Measurements from ENCODE around the gene CBL. TPM values are rescaled to one million over a fixed set of nuclear protein-coding genes. Genes with fewer than 3 reads are reported as not detected.
A peak's percentile ranks its signal among the peaks of the same experiment; 100 is the strongest.

The CBL gene
- polyA plus RNA-seq, 1 of the 3 experiments (the other 2 are of a cell fraction): 9.5 TPM

DNA sequence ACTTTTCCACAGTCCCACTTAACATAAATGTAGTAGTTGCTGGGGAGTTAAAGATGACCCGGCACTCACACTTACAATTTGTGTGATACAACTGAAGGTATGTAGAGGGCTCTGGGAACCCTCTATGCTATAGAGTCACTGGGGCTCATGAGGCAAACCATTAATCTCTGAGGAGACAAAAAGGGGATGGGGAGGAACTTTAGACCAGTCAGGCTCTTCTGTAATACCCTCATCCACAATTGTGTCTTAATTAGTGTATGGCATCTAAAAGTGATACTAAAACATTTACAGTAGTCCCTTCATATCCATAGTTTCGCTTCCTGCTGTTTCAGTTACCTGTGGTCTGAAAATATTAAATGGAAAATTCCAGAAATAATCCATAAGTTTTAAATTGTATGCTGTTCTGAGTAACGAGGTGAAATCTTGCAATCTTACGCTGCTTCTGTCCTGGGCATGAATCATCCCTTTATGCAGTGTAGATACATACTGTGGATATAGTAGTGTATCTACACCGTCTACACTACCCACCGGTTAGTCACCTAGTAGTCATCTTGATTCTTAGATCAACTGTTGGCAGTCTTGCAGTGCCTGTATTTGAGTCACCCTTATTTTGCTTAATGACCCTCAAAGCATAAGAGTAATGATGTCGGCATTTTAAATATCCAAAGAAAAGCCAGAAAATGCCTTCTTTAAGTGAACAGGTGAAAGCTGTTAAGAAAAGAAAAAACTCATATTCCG, 12.2 kb downstream of the CBL start (continued):
- TF ChIP-seq, protein P1, sequence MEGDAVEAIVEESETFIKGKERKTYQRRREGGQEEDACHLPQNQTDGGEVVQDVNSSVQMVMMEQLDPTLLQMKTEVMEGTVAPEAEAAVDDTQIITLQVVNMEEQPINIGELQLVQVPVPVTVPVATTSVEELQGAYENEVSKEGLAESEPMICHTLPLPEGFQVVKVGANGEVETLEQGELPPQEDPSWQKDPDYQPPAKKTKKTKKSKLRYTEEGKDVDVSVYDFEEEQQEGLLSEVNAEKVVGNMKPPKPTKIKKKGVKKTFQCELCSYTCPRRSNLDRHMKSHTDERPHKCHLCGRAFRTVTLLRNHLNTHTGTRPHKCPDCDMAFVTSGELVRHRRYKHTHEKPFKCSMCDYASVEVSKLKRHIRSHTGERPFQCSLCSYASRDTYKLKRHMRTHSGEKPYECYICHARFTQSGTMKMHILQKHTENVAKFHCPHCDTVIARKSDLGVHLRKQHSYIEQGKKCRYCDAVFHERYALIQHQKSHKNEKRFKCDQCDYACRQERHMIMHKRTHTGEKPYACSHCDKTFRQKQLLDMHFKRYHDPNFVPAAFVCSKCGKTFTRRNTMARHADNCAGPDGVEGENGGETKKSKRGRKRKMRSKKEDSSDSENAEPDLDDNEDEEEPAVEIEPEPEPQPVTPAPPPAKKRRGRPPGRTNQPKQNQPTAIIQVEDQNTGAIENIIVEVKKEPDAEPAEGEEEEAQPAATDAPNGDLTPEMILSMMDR (IDR thresholded peaks at IDR 0.05): no peak
- no peak for TF ChIP-seq EZH2phosphoT487 (IDR thresholded peaks at IDR 0.05; ENCODE audit: borderline replicate concordance, low read depth)
- TF ChIP-seq RXRA (IDR thresholded peaks at IDR 0.05; ENCODE audit: borderline replicate concordance, low read depth): peak; percentile 61; the same call in 1 of the 2 replicates
- peak; percentile 24; the same call in 1 of the 2 replicates for TF ChIP-seq MEF2A (IDR thresholded peaks at IDR 0.05; ENCODE audit: borderline replicate concordance, low read depth)
- TF ChIP-seq GABPA (IDR thresholded peaks at IDR 0.05; ENCODE audit: low read depth): 0 out of 2 replicates have a peak, but pooled peaks have one; percentile 8
- TF ChIP-seq, protein P2, sequence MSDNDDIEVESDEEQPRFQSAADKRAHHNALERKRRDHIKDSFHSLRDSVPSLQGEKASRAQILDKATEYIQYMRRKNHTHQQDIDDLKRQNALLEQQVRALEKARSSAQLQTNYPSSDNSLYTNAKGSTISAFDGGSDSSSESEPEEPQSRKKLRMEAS (IDR thresholded peaks at IDR 0.05; ENCODE audit: low read depth): peak; percentile 66; the same call in 1 of the 2 replicates
- TF ChIP-seq, protein P3, sequence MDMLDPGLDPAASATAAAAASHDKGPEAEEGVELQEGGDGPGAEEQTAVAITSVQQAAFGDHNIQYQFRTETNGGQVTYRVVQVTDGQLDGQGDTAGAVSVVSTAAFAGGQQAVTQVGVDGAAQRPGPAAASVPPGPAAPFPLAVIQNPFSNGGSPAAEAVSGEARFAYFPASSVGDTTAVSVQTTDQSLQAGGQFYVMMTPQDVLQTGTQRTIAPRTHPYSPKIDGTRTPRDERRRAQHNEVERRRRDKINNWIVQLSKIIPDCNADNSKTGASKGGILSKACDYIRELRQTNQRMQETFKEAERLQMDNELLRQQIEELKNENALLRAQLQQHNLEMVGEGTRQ (IDR thresholded peaks at IDR 0.05; ENCODE audit: borderline replicate concordance, low read depth, low read length): no peak
- peak; percentile 95 for TF ChIP-seq JUND (IDR thresholded peaks at IDR 0.05)
- peak; percentile 99 for TF ChIP-seq FOSL2 (IDR thresholded peaks at IDR 0.05; ENCODE audit: borderline replicate concordance, low read depth)
- peak; percentile 12; the same call in 1 of the 2 replicates for TF ChIP-seq ELF1 (IDR thresholded peaks at IDR 0.05)

DNA sequence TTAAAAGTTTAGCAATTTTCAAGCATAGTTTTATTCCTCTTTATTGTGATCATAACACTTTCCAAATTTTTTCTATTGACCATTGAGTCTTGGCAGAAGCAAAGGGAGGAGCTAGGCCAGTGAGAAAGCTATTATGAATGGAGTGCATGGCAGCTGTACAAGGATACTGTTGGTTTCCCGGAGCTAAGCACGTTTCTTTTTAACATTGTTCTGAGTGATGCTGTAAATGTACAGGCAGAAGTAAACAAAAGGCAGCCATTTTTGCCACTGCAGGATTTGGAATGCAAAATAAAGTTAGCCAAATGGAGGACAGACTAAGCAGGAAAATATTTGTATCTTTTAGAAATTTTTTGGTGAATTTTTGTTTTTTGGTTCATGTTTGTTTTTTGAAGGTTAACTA, 16.2 kb downstream of the CBL start:
- DNase-seq: peak; percentile 31

More for the DNA sequence above, 16.2 kb downstream of the CBL start:
- TF ChIP-seq, protein P2 (IDR thresholded peaks at IDR 0.05; ENCODE audit: low read depth): 0 out of 2 replicates have a peak, but pooled peaks have one; percentile 24
- 0 out of 2 replicates have a peak, but pooled peaks have one; percentile 21 for TF ChIP-seq MXI1 (IDR thresholded peaks at IDR 0.05; ENCODE audit: low read depth, low read length)
- peak; percentile 75; the same call in 1 of the 2 replicates for TF ChIP-seq YY1 (IDR thresholded peaks at IDR 0.05; ENCODE audit: low read depth)
- TF ChIP-seq TEAD4 (IDR thresholded peaks at IDR 0.05; ENCODE audit: borderline replicate concordance, insufficient read depth): no peak
- POLR2A ChIA-PET: interaction anchor here (0.6 kb wide), 1 partner anchor 204 kb away, joined by 3 read pairs; the partner anchor contains the start of genes RPS25 and TRAPPC4
- Histone ChIP-seq H3K36me3 (replicated peaks in 1 of 2; ENCODE audit: control insufficient read depth in 1 of 2, insufficient read depth in 2 of 2, low read length in 1 of 2) (no peaks in the 10 kb centered on the region), H3K79me2 (ENCODE audit: insufficient read depth) (peaks cover 92% of the 10 kb centered on the region), H3F3A (replicated peaks; ENCODE audit: insufficient read depth) (peaks cover 23% of the 10 kb centered on the region), H4K20me1 (ENCODE audit: insufficient read depth) (peaks cover 12% of the 10 kb centered on the region; the same call in 1 of the 2 replicates), H3K9me2 (no peaks in the 10 kb centered on the region), H3K27me3 (ENCODE audit: insufficient read depth) (no peaks in the 10 kb centered on the region), H3K9me3 (no peaks in the 10 kb centered on the region), H3K4me1 (ENCODE audit: control insufficient read depth in 1 of 2, insufficient read depth in 2 of 2, low read depth in 1 of 2, low read length in 1 of 2) (peaks cover 0 to 18% of the 10 kb centered on the region in 2 experiments; a peak in 2 of 4 replicates), H3K4me2 (0 out of 2 replicates have a peak overlapping the region, but pooled peaks have one; percentile 4), H3K4me3 (ENCODE audit: low read depth in 2 of 2, low read length in 1 of 2) (no peak overlapping the region), H3K9ac (no peak overlapping the region), H2AFZ (ENCODE audit: low read depth) (no peak overlapping the region), H3K27ac (ENCODE audit: low read depth in 2 of 2, low read length in 1 of 2) (peak overlapping the region; percentile 24 to 42; a peak in 3 of 4 replicates)
- CTCF ChIA-PET: interaction anchor here (0.6 to 2.4 kb wide), 5 partner anchors 12 to 134 kb away, joined by 3 to 6 read pairs (median 4); partner anchors contain the start of gene CBL
- WGBS (ENCODE audit: low lambda C conversion rate): 14% methylated on average over 2 of the region's 2 CpGs
